Measurements from ENCODE around the gene RNF225. TPM values are rescaled to one million over a fixed set of nuclear protein-coding genes. Genes with fewer than 3 reads are reported as not detected.

RNF225 gene
- total RNA-seq (0.49 TPM in 1 of 2 replicates, not detected in the other), polyA plus RNA-seq (not detected in 2 replicates), polyA minus RNA-seq (0.78 TPM in 1 of 2 replicates, not detected in the other)
- 0.07 TPM for total RNA-seq (2013)

GRCh38 chr19:58395220-58395978 lies at the start of gene RNF225:
TSS of gene RNF225 (plus strand) at chr19:58395656. CDS start at chr19:58396090, 434 bp downstream.
- Mint-ChIP-seq H3K4me1 (peaks cover 5% of the 10 kb centered on the region), H3K4me3 (no peak within 1 kb of the TSS), H3K9me3 (ENCODE audit: insufficient read depth) (no peaks in the 10 kb centered on the region), H3K27ac (no peak within 1 kb of the TSS), H3K27me3 (no peaks in the 10 kb centered on the region)
- ATAC-seq (ENCODE audit: low read depth) (peak; percentile 9), DNase-seq (peak; percentile 36)
- H3K4me3 ChIP-seq (ENCODE audit: control extremely low read depth in 1 of 5, extremely low read depth in 1 of 5, insufficient read depth in 1 of 5, low read depth in 2 of 5, low read length in 4 of 5), result no peak within 1 kb of the TSS
- ChIA-PET POLR2A (no interaction called here), CTCF (no interaction called here)
- TF ChIP-seq, protein P1, sequence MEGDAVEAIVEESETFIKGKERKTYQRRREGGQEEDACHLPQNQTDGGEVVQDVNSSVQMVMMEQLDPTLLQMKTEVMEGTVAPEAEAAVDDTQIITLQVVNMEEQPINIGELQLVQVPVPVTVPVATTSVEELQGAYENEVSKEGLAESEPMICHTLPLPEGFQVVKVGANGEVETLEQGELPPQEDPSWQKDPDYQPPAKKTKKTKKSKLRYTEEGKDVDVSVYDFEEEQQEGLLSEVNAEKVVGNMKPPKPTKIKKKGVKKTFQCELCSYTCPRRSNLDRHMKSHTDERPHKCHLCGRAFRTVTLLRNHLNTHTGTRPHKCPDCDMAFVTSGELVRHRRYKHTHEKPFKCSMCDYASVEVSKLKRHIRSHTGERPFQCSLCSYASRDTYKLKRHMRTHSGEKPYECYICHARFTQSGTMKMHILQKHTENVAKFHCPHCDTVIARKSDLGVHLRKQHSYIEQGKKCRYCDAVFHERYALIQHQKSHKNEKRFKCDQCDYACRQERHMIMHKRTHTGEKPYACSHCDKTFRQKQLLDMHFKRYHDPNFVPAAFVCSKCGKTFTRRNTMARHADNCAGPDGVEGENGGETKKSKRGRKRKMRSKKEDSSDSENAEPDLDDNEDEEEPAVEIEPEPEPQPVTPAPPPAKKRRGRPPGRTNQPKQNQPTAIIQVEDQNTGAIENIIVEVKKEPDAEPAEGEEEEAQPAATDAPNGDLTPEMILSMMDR (IDR thresholded peaks at IDR 0.05), result no peak
- TF ChIP-seq EZH2 (IDR thresholded peaks at IDR 0.05; ENCODE audit: borderline replicate concordance, insufficient read depth, low read depth, low read length, poor library complexity, severe bottlenecking), result no peak
- H3K9me3 ChIP-seq (ENCODE audit: control extremely low read depth in 1 of 3, control insufficient read depth in 2 of 3, insufficient read depth in 1 of 3, low read length in 2 of 3), result peaks cover 0 to 12% (median 0%) of the 10 kb centered on the region in 3 donors
- WGBS (ENCODE audit: insufficient coverage), result 57% methylated on average over 18 of the region's 21 CpGs
- H3K9ac ChIP-seq (ENCODE audit: low read length), result no peak within 1 kb of the TSS
- H4K20me1 ChIP-seq (ENCODE audit: control insufficient read depth, insufficient read depth, low read length, poor library complexity, severe bottlenecking), result peaks cover 45% of the 10 kb centered on the region
- peak within 1 kb of the TSS; percentile 43 for H3K4me2 ChIP-seq (replicated peaks; ENCODE audit: low read depth, low read length, poor library complexity, severe bottlenecking)
- H3K4me1 ChIP-seq (ENCODE audit: control insufficient read depth in 2 of 2, insufficient read depth in 2 of 2, low read length in 2 of 2), result peaks cover 5 to 7% of the 10 kb centered on the region in 2 donors
- H3K27ac ChIP-seq (ENCODE audit: low read length in 2 of 2), result no peak within 1 kb of the TSS
- H3K27me3 ChIP-seq (replicated peaks in 1 of 4; ENCODE audit: control extremely low read depth in 1 of 4, control insufficient read depth in 3 of 4, insufficient read depth in 4 of 4, low read length in 3 of 4), result peaks cover 0 to 27% (median 10%) of the 10 kb centered on the region in 4 experiments
- peaks cover 0 to 37% of the 10 kb centered on the region in 2 experiments for H3K36me3 ChIP-seq (replicated peaks in 1 of 2; ENCODE audit: control extremely low read depth in 1 of 2, control insufficient read depth in 1 of 2, extremely low read depth in 1 of 2, insufficient read depth in 2 of 2, low read length in 1 of 2)
- intact Hi-C loops (cut with micrococcal nuclease), result no loop called here
- H2AFZ ChIP-seq (ENCODE audit: insufficient read depth, low read depth, low read length, poor library complexity, severe bottlenecking), result no peak within 1 kb of the TSS
- H3K79me2 ChIP-seq (ENCODE audit: control insufficient read depth, insufficient read depth, low read length), result peaks cover 25% of the 10 kb centered on the region

All from B cell (primary cell).